GM12865 (cell line): ENCODE measurements around the gene NIPBL.

Source experiments
- DNase-seq: peaks from one replicate; pipeline ENCODE4 v3.0.0; 2010; ENCODE audit warnings: low read depth
- H3K4me3 ChIP-seq: 2 replicates; pipeline ENCODE4 v1.5.1; 2011; ENCODE audit warnings: mild to moderate bottlenecking, low read depth, low read length, control low read depth
- TF ChIP-seq, protein P1 (sequence below): IDR thresholded peaks from 2 replicates; pipeline ENCODE4 v1.5.1; 2011; ENCODE audit warnings: low read length, control low read depth, low read depth, inconsistent platforms; ENCODE audit not compliant: insufficient read depth; ENCODE audit errors: missing control alignments

Gene NIPBL

DNA sequence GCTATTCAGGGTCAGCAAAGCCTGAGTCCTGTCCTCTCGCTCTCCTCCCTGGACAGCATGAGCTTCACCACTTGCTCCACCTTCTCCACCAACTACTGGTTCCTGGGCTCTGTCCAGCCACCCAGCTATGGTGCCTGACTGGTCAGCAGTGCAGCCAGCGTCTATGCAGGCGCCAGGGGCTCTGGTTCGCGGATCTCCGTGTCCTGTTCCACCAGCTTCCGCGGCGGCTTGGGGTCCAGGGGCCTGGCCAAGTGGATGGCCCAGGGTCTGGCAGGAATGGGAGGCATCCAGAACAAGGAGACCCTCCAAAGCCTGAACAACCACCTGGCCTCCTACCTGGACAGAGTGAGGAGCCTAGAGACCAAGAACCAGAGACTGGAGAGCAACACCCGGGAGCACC is 8.6 kb downstream of the NIPBL start:
- DNase-seq = no peak
- no peak overlapping the region for H3K4me3 ChIP-seq
- TF ChIP-seq, protein P1, sequence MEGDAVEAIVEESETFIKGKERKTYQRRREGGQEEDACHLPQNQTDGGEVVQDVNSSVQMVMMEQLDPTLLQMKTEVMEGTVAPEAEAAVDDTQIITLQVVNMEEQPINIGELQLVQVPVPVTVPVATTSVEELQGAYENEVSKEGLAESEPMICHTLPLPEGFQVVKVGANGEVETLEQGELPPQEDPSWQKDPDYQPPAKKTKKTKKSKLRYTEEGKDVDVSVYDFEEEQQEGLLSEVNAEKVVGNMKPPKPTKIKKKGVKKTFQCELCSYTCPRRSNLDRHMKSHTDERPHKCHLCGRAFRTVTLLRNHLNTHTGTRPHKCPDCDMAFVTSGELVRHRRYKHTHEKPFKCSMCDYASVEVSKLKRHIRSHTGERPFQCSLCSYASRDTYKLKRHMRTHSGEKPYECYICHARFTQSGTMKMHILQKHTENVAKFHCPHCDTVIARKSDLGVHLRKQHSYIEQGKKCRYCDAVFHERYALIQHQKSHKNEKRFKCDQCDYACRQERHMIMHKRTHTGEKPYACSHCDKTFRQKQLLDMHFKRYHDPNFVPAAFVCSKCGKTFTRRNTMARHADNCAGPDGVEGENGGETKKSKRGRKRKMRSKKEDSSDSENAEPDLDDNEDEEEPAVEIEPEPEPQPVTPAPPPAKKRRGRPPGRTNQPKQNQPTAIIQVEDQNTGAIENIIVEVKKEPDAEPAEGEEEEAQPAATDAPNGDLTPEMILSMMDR = no peak

DNA sequence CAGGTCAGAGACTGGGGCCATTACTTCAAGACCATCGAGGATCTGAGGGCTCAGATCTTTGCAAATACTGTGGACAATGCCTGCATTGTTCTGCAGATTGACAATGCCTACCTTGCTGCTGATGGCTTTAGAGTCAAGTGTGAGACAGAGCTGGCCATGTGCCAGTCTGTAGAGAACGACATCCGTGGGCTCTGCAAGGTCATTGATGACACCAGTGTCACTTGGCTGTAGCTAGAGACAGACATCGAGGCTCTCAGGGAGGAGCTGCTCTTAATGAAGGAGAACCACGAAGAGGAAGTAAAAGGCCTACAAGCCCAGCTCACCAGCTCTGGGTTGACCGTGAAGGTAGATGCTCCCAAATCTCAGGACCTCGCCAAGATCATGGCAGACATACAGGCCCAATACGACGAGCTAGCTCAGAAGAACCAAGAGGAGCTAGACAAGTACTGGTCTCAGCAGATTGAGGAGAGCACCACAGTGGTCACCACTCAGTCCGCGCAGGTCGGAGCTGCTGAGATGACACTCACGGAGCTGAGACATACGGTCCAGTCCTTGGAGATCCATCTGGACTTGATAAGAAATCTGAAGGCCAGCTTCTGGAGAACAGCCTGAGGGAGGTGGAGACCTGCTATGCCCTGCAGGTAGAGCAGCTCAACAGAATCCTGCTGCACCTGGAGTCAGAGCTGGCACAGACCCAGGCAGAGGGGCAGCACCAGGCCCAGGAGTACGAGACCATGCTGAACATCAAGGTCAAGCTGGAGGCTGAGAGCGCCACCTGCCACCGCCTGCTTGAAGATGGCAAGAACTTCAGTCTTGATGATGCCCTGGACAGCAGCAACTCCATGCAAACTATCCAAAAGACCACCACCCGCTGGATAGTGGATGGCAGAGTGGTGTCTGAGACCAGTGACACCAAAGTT is 9.3 kb downstream of the NIPBL start:
- TF ChIP-seq, protein P1 = no peak
- H3K4me3 ChIP-seq = no peak overlapping the region
- DNase-seq = no peak

- DNase-seq = no peak
- H3K4me3 ChIP-seq = no peak overlapping the region
- TF ChIP-seq, protein P1 = no peak
These were observed 10.2 kb downstream of the NIPBL start for GRCh38 chr5:36886791-36887190.

DNA sequence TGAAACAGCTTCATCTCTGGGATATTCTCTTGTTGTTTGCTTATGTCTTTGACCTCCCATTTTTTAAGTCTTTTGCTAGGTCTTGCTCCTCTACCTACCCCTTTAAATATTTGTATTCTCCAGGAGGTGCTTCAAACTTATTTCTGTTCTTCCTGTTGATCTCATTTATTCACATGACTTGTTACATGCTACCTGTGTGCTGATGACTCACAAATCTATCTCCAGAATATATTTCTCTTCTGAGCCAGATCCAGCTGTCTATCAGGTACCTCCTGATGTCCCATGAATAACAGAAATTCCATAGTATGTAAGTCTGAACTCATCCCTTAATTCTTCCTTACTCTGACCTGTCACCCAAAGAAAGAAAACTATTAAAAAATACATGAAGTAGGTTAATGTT is 11.0 kb downstream of the NIPBL start:
- H3K4me3 ChIP-seq = no peak overlapping the region
- TF ChIP-seq, protein P1 = no peak

GRCh38 chr5:36888303-36888702 is 11.7 kb downstream of the NIPBL start:
- no peak for DNase-seq
- TF ChIP-seq, protein P1 = no peak
- H3K4me3 ChIP-seq = no peak overlapping the region

More for the DNA sequence above, 11.0 kb downstream of the NIPBL start:
- no peak for DNase-seq

GRCh38 chr5:36889264-36889663 is 12.7 kb downstream of the NIPBL start:
- no peak for DNase-seq
- TF ChIP-seq, protein P1 = no peak
- H3K4me3 ChIP-seq = no peak overlapping the region
